ENCODE data around the gene RMC1.

DNA sequence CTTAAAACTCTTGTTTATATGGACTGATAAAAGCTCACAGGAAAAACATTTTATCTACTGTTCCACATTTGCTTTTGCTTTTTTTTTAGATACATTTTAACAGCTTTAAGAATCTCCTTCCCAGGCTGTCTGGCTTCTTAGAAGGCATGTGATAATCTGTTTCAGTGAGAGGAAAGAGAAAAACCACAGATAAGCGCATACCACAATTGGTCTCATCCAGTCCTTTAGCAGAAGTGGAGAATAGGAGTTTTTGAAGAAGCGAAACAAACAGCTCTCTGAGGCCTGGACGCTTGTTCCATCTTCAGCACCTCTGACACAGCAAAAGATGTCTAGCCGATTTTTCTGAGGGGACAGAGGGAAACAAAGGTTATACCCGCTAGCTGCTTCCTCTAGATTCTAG, 37.6 kb downstream of the RMC1 start:
- TF ChIP-seq, protein P1, sequence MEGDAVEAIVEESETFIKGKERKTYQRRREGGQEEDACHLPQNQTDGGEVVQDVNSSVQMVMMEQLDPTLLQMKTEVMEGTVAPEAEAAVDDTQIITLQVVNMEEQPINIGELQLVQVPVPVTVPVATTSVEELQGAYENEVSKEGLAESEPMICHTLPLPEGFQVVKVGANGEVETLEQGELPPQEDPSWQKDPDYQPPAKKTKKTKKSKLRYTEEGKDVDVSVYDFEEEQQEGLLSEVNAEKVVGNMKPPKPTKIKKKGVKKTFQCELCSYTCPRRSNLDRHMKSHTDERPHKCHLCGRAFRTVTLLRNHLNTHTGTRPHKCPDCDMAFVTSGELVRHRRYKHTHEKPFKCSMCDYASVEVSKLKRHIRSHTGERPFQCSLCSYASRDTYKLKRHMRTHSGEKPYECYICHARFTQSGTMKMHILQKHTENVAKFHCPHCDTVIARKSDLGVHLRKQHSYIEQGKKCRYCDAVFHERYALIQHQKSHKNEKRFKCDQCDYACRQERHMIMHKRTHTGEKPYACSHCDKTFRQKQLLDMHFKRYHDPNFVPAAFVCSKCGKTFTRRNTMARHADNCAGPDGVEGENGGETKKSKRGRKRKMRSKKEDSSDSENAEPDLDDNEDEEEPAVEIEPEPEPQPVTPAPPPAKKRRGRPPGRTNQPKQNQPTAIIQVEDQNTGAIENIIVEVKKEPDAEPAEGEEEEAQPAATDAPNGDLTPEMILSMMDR (IDR thresholded peaks at IDR 0.05), result no peak
- no peak for TF ChIP-seq POLR2A (IDR thresholded peaks at IDR 0.05)
- TF ChIP-seq POLR2AphosphoS5 (IDR thresholded peaks at IDR 0.05; ENCODE audit: insufficient read depth in 1 of 2, low read depth in 1 of 2), result no peak
